HG03045 (cell line): ENCODE data around the gene AKT1.

Source experiments
- ATAC-seq: cut with Tn5 transposase; IDR thresholded peaks from one replicate; pipeline ENCODE4 v1.9.1; 2021; ENCODE audit warnings: mild to moderate bottlenecking, moderate library complexity; ENCODE audit not compliant: unreplicated experiment

AKT1 gene

GRCh38 chr14:104800015-104800770 is 4.6 kb upstream of the AKT1 start:
- peak; percentile 50 for ATAC-seq

DNA sequence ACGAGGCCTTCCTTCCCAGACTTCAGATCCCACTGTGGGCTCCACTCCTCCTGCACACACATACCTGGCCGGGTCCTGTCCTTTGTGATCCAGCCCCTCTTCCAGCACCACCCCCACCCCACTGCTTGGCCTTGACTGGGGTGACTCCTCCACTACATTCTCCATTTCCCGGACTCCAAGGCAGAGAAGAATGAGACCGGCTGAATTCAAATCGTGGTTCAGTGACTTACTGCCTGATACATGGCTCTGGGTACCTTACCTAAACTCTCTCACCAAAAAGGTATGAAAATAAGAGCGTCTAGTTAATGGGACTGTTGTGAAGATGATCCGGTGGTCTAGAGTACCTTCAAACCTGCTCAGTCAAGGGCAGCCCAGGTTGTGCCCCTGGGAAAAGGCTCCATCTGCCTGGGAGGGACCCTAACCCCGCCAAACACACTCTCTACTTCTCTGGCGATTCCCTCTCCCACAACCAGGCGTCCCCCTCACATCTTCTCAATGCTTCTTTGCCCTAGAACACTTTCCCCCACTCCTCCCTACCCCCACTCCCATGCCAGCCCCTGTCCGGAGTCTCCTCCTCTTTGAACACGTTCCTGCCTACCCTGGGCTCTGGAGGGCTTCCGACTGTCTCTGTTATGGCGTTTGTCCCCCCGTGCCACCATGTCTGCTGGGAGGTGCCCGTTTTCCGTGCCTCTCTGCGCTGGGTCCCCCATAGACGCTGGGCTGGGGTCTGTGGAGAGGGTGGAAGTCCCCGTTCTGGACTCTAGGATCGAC is 3.9 kb upstream of the AKT1 start:
- no peak for ATAC-seq

DNA sequence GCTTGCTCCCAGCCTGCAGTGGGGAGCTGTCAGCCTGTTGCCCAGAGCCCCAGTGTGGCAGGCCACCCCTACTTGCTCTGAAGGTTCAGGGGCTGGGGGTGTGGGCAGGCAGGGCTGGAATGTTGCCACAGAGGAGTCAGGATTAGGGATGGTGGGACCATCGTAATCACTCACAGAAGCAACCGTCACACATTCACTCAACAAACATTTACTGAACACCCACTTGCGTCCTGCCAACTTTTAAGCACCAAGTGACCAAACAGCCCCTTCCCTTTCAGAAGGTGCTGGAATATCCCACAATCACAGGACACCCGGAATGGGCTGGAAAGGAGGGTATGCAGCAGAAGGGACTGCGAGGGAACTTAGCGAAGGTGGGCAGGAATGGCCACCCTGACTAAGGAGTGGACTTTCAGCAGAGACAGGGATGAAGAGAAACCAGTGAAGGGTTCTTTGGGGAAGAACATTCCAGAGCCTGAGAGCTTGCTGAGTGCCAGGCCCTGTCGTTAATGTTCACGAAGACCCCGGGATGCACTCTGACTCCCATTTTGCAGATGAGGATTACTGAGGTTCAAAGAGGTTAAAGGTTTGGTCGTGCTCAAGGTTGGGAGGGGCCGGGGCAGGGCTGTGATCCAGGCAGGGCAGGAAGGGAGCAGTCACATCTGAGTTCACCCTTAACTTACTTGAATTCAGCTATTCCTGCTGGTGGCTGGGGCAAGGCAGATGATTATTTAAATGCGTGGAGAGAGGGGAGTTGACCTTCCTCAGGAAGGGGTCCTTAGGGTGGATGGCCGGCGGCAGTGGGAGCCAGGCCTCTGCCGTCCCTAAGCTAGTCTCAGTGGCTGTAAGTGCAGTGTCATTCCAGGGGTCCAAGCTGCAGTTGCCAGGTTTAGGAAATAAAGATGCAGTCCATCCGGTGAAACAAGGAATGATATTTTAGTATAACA is 3.0 kb upstream of the AKT1 start:
- ATAC-seq, result no peak

DNA sequence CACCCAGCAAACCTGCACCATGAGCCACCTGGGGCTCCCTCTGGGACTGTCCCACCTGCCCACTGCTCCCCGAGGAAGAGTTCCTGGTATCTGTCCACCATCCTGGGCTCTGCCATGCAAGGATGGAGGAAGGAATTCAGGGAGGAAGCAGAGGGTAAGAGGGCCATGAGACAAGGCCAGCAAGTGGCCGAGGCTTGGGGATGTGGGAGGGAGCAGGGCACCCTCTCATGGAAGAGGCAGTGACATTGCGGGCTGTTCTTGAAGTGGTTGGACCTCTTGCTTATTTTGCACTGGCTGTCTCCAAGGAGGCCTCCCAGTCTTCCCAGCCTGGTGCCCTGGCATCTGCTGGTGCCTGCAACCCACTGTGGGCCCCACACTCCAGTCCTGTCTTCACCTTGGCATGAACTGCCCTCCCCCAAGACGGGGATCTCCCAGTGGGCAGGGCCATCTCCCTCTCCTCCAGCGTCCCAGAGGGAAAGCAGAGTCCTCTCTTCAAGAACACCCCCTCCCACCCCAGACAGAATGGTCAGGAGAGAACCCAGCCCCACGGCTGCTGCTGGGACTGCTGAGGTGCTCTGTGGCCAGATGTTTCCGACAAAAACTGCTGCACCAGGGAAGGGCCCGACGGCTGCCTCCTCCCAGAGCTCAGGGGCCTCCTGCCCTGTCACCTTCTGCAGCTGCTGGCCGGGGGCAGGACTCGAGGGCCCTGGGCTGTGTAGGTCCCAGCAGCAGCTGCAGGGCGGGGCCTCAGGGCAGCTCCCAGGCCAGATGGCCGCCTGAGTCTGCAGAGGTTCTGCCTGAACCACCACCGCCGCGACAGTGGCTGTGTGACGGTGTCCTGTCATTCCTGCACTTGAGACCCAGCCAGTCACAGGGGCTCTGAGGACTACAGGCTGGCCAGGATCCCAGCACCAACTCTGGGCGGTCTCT is 1.8 kb upstream of the AKT1 start:
- no peak for ATAC-seq

DNA sequence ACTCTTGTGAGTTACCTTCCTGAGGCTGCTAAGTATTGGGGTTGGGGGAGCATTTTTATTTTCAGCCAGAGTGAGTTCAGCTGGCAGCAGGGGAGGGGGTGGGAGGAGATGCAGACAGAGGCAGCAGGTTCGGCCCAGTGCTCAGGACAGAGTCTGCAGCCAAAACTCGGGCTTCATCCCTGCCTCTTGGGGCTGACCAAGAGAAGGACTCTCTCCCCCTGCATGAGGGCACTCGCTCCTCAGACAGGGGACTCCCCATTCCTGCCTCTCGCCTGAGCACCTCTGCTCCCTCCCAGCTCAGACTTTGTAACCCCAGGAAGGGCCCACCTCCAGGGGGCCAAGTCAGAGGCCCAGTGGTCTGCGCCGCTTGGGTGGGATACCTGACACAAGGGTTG is 1.1 kb upstream of the AKT1 start:
- no peak for ATAC-seq

- peak; percentile 32 for ATAC-seq
These were observed 486 bp upstream of the AKT1 start for GRCh38 chr14:104795781-104796686.

DNA sequence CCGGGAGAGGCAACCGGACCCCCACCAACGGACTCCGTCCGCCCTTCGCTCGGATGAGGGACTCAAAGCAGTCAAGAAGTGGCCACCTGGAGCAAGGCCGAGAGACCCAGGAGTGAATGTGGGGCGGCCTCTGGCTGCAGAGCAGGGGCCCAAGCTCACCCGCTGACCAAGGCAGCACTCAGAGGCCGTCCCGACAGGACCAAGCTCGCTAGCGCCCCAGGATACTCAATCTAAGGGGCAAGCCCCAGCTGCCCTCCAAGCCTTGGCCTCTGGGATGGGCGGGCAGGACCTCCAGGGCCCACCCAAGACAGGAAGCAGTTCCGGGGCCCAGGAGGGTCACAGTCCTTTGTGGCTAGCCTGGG is 936 bp downstream of the AKT1 start:
- peak; percentile 7 for ATAC-seq

- ATAC-seq, result no peak
These were observed 1.4 kb downstream of the AKT1 start for GRCh38 chr14:104794099-104794498.

- no peak for ATAC-seq
These were observed 1.9 kb downstream of the AKT1 start for GRCh38 chr14:104793703-104793959.

GRCh38 chr14:104792945-104793702 is 2.4 kb downstream of the AKT1 start:
- no peak for ATAC-seq

GRCh38 chr14:104792101-104792884 is 3.3 kb downstream of the AKT1 start:
- ATAC-seq, result no peak

DNA sequence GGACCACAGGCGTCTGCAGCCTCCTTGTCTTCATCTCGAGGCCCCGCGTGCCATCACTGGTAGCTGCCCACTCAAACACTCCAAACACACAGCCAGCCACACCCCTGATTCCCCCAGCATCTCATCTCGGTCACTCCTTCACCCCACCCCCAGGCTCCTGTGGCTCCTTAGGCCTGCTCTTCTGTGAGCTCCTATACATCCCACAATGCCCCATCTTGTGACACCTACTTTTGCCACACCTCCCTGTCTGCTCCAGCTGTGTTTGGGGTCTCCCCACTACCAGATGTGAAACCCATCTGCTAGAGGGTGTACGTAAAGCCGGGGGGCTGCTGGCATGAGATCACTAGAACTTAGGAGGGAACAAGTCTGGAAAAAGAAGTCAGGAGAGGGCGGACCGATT is 4.1 kb downstream of the AKT1 start:
- no peak for ATAC-seq

DNA sequence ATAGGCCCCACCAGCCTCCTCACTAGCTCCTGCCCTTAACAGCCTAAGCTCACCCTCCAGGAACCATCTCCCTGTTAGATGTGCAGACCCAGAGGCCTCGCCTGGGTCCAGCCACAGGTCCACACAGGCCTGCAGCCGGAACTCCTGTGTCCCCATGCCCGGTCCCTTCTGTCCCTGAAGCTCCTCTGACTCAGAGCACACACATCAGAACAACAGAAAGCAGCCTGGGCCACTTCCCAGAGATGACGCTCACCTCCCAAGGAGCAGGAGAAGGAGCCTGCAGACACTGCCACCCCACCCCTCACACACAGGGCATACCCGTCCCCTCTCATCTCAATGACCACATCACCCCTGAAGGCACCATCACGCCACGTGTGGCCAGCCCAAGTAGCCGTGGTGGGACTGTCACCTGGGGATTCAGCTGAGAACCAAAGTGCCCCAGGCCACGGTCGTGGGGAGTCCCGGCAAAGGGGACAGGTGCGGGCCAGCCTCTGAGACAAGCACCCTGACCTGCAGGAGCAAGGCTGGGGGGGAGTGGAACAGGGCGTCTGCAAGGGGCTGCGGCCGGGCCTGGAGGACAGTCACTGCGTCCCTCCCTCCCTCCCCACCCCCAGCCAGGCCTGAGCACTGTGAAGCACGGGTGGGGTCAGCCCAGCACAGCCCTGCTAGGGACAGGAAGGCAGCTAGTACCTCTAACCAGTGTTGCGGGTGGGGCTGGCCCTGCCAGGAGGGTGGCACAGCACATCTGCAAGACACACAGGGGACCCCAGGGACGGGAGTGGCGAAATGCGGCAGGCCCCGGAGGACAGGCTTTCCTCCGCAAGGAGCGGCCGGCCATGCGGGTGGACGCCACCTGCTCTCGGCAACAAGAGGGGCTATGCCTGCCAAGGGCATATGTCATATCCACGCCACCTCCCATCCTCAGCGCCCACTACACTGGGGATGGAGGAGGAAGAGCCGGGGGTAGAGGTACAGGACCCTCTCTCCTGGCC is 5.5 kb downstream of the AKT1 start:
- ATAC-seq, result no peak

DNA sequence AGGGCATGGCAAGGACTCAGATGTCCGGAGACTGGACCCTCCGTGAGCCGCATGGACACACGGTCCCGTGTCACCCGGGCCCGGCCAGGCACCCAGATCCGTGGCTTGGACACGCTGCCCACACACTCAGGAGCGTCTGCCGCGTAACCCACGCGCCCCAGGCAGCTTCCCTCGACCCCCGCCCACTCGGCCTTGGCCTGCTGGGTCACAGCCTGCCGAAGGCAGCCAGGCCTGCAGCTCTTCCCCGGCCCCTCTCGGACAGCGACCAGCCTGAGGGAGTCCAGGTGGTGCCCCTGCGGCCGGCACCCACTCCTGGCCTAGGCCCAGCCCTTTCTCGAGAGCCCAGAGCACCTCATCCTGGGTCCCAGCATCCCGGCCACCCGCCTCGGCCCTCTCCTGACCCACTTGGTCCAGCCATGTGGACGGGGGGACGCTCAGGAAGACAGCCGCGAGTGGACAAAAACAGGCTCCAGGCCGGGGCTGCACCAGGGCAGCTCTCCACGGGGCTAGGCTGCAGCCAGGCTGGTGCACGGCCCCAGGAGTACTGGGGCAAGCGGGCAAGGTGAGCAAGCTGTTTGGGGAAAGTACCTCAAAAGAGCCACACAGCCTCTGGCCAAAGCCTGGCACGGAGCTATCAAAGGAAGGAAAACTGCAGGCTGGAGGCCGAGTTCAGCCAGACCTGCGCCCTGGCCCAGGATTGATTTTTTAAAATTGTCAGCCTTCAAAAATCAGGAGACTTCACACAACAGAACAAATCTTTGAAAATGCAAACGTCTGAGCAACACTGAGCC is 6.5 kb downstream of the AKT1 start:
- ATAC-seq, result no peak

DNA sequence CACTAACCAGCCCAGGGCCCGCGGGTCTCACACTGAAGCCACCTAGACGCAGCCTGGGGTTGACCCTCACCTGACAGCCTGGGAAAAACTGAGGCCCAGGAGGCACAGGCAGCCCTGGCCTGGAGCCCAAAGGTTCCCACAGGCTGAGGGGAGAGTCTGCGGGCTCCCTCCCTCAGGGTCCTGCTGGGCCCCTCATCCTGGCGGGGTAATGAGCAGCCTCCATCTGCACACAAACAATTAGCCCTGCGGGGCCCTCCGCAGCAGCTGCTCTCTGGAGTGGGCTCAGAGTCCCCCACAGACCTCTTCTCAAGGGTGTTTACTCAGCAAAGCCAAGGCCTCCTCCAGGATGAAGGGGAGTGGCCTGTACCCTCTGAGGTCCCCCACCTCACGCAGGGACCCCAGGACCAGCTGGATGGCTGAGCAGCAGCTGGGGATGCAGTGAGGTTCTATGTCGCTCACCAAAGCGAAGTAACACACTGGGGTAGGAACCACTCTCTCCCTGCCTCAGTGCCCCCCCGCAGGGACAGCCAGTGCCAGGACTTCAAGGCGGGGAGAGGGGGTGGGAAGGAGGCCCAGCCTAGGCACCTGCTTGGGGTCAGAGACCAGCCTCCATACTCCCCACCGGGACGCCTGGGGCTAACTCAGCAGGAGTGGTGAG is 7.3 kb downstream of the AKT1 start:
- no peak for ATAC-seq

DNA sequence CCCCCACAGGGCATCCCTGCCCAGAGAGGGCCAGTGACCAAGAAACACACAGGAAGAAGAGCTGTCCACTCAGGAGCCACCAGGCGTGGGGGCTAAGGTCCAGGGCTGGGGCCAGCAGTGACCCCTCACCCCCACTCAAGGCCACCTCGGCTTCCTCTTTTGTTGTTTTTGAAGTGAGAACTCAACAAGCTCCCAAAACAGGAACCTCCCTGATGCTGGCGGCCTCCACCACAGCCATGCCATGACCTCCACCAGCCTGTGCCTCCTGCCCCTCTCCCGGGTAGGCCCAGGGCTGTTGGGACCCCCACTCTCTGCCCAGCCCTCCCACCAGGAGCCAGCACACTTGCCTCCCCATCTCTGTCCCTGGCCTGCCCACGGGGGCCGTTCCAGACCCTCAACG is 7.8 kb downstream of the AKT1 start:
- ATAC-seq, result no peak
